Esophagus squamous epithelium (tissue), 5 donors: Measurements from ENCODE around the gene SPIB. TPM values are rescaled to one million over a fixed set of nuclear protein-coding genes. Genes with fewer than 3 reads are reported as not detected.
A peak's percentile ranks its signal among the peaks of the same experiment; 100 is the strongest.

Source experiments
- DNase-seq: peaks from one replicate; lab custom pipeline; 2025; lab: John Stamatoyannopoulos, UW
- H3K27ac ChIP-seq, 4 donors: fragments of 200-600 bp; sonication (generic); one replicate each; pipeline ENCODE4 v1.5.1; 2016 to 2019; ENCODE audit warnings: mild to moderate bottlenecking in 1 of 4
- H3K27me3 ChIP-seq, 4 donors: fragments of 200-600 bp; sonication (generic); 1 replicate in 3 of 4; 2 replicates in 1 of 4; pipeline versions ENCODE4 v1.5.1 to v1.6.0; 2017 to 2021; ENCODE audit warnings: antibody characterized with exemption in 1 of 4
- H3K36me3 ChIP-seq, 3 donors: fragments of 200-600 bp; sonication (generic); one replicate each; pipeline ENCODE4 v1.5.1; 2016 to 2019
- H3K4me1 ChIP-seq, 3 donors: fragments of 200-600 bp; sonication (generic); one replicate each; pipeline ENCODE4 v1.5.1; 2017 to 2019
- H3K4me3 ChIP-seq, 4 donors: fragments of 200-600 bp; sonication (generic); 1 replicate in 3 of 4; 2 replicates in 1 of 4; pipeline ENCODE4 v1.5.1; 2016 to 2019; ENCODE audit warnings: mild to moderate bottlenecking in 2 of 4, moderate library complexity in 1 of 4
- H3K9me3 ChIP-seq, 3 donors: fragments of 200-600 bp; sonication (generic); one replicate each; pipeline ENCODE4 v1.5.1; 2016 to 2019
- POLR2A ChIP-seq, 4 donors: fragments of 450-650 bp; IDR thresholded peaks; one replicate each; pipeline ENCODE4 v1.6.1; 2017; ENCODE audit warnings: antibody characterized with exemption in 4 of 4, mild to moderate bottlenecking in 4 of 4, moderate library complexity in 3 of 4
- WGBS, 2 donors: methylation state at CpG; one replicate each; pipeline ENCODE4 v1.1.5; 2018; 5-methylcytosine and 5-hydroxymethylcytosine counted together
- intact Hi-C: fragments of 100-400 bp; cut with DNase I; formaldehyde crosslinking; loops from one replicate; pipeline ENCODE4 v1.15.0; 2022
- total RNA-seq, 4 donors: library from RNA; depleted of rRNA; stranded (reverse); fragments of >200 nt; gene quantifications; one replicate each; pipeline ENCODE4 v1.1.0, GENCODE V29; 2016
- TF ChIP-seq, protein P1 (sequence below), 6 experiments: fragments of 450-650 bp in 4 of 6; fragments of 200-600 bp in 2 of 6; sonication (generic) in 2 of 6; IDR thresholded peaks; one replicate each; pipeline ENCODE4 v1.5.1; 2016 to 2019; ENCODE audit warnings: antibody characterized with exemption in 6 of 6, mild to moderate bottlenecking in 4 of 6, moderate library complexity in 4 of 6
- donor health status: DM: yes; HTN: yes; CAD: no.

Gene SPIB
- total RNA-seq, 4 donors from 2014 or later = 0.32 TPM; not detected in 3

DNA sequence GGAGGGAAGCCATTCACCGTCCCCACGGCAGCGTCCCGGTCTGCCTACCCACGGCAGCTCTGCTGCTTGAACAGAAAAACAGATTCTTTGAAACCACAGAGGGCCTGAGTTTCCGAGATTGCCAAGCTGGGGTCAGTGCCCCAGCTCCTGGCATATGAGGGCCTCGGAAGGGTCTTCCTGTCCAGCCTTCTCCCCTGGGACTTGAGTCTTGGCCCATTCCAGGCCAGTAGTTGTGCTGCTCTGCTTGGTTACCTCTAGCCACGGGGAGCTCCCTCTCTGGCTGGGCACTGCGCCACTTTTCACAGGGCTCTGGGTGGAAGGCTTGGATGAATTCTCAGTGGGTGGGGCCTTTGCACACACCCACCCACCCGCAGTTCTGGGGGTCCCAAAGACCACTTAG, 8.6 kb upstream of the SPIB start:
- no peak overlapping the region for H3K27ac ChIP-seq
- intact Hi-C loops = no loop called here
- H3K9me3 ChIP-seq = no peaks in the 10 kb centered on the region
- 76 to 100% methylated on average over 1 to 6 of the region's 10 CpGs for WGBS, 2 donors
- no peak overlapping the region for H3K4me3 ChIP-seq
- DNase-seq = no peak
- no peaks in the 10 kb centered on the region for H3K27me3 ChIP-seq
- TF ChIP-seq POLR2A (IDR thresholded peaks at IDR 0.05) = no peak
- TF ChIP-seq, protein P1, sequence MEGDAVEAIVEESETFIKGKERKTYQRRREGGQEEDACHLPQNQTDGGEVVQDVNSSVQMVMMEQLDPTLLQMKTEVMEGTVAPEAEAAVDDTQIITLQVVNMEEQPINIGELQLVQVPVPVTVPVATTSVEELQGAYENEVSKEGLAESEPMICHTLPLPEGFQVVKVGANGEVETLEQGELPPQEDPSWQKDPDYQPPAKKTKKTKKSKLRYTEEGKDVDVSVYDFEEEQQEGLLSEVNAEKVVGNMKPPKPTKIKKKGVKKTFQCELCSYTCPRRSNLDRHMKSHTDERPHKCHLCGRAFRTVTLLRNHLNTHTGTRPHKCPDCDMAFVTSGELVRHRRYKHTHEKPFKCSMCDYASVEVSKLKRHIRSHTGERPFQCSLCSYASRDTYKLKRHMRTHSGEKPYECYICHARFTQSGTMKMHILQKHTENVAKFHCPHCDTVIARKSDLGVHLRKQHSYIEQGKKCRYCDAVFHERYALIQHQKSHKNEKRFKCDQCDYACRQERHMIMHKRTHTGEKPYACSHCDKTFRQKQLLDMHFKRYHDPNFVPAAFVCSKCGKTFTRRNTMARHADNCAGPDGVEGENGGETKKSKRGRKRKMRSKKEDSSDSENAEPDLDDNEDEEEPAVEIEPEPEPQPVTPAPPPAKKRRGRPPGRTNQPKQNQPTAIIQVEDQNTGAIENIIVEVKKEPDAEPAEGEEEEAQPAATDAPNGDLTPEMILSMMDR (IDR thresholded peaks at IDR 0.05) = no peak
- H3K36me3 ChIP-seq = peaks cover 0 to 56% (median 8%) of the 10 kb centered on the region in 3 donors
- peaks cover 0 to 7% (median 0%) of the 10 kb centered on the region in 3 donors for H3K4me1 ChIP-seq

DNA sequence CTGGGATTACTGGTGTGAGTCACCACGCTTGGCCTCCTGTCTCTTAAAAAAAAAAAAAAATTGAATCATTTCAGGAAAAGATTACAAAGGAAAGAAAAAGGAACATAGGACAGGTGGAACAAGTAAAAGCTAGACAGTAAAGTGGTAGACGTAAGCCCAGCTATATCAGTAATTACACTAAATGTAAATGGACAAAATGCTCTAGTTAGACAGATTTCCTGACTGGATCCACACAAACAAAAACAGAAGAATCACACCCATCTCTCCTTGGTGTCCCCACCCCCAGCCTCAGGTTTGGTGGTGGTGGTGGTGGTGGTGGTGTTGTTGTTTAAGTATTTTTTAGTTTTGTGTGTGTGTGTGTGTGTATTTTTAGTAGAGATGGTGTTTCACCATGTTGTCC, 6.3 kb upstream of the SPIB start:
- H3K9me3 ChIP-seq = no peaks in the 10 kb centered on the region
- H3K27me3 ChIP-seq = peaks cover 0 to 12% (median 0%) of the 10 kb centered on the region in 4 donors
- H3K4me3 ChIP-seq = no peak overlapping the region
- H3K27ac ChIP-seq = no peak overlapping the region
- 89 to 94% methylated on average over 2 of the region's 2 CpGs for WGBS, 2 donors
- H3K36me3 ChIP-seq = peaks cover 0 to 33% (median 2%) of the 10 kb centered on the region in 3 donors
- peaks cover 0 to 7% (median 0%) of the 10 kb centered on the region in 3 donors for H3K4me1 ChIP-seq
- intact Hi-C loops = no loop called here
- TF ChIP-seq, protein P1 (IDR thresholded peaks at IDR 0.05) = no peak
- TF ChIP-seq POLR2A (IDR thresholded peaks at IDR 0.05) = no peak
- DNase-seq = no peak

DNA sequence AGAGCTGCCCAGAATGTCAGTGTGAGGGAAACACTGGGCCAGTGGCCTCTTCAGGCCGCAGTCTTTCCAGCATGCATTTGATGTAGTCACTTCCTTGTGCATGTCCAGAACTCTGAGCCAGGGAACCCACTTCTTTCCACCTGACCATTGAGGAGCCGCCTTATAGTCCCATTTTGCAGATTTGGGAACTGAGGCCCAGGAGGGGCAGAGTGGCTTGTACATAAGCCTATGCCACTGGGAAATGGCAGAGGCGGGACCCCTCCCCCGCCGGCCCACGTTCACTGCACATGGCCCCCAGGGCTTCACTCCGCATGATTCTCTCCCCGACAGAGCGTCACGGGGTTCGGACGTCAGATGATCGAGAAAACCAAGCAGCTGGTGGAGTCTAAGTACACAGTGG, 5.6 kb upstream of the SPIB start:
- WGBS, 2 donors = 93% methylated on average over 4 to 5 of the region's 13 CpGs
- peaks cover 0 to 19% (median 1%) of the 10 kb centered on the region in 4 donors for H3K27me3 ChIP-seq
- intact Hi-C loops = no loop called here
- peaks cover 0 to 8% (median 0%) of the 10 kb centered on the region in 3 donors for H3K4me1 ChIP-seq
- H3K36me3 ChIP-seq = peaks cover 0 to 26% (median 2%) of the 10 kb centered on the region in 3 donors
- no peak for DNase-seq
- TF ChIP-seq POLR2A (IDR thresholded peaks at IDR 0.05) = no peak
- TF ChIP-seq, protein P1 (IDR thresholded peaks at IDR 0.05) = no peak
- no peak overlapping the region for H3K27ac ChIP-seq
- no peak overlapping the region for H3K4me3 ChIP-seq
- no peaks in the 10 kb centered on the region for H3K9me3 ChIP-seq

DNA sequence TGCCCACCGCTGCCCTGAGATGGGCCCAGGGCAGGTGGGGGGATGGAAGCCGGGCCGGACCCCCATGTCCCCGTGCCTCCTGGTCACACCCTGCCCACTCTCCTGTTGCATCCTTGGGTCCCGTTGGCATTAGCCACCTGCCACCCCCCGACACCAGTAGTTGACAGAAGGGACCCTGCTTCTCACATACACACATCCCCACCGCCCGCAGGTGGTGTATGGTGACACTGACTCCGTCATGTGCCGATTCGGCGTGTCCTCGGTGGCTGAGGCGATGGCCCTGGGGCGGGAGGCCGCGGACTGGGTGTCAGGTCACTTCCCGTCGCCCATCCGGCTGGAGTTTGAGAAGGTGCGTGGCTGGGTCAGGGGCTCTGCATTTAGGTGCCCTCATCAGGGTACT, 5.2 kb upstream of the SPIB start:
- 90 to 95% methylated on average over 4 of the region's 21 CpGs for WGBS, 2 donors
- peaks cover 0 to 23% (median 4%) of the 10 kb centered on the region in 4 donors for H3K27me3 ChIP-seq
- no peak for TF ChIP-seq POLR2A (IDR thresholded peaks at IDR 0.05)
- TF ChIP-seq, protein P1 (IDR thresholded peaks at IDR 0.05) = no peak
- no peaks in the 10 kb centered on the region for H3K9me3 ChIP-seq
- DNase-seq = no peak
- H3K36me3 ChIP-seq = peaks cover 0 to 22% (median 2%) of the 10 kb centered on the region in 3 donors
- H3K4me3 ChIP-seq = no peak overlapping the region
- H3K27ac ChIP-seq = no peak overlapping the region
- H3K4me1 ChIP-seq = peaks cover 0 to 12% (median 0%) of the 10 kb centered on the region in 3 donors
- intact Hi-C loops = no loop called here

DNA sequence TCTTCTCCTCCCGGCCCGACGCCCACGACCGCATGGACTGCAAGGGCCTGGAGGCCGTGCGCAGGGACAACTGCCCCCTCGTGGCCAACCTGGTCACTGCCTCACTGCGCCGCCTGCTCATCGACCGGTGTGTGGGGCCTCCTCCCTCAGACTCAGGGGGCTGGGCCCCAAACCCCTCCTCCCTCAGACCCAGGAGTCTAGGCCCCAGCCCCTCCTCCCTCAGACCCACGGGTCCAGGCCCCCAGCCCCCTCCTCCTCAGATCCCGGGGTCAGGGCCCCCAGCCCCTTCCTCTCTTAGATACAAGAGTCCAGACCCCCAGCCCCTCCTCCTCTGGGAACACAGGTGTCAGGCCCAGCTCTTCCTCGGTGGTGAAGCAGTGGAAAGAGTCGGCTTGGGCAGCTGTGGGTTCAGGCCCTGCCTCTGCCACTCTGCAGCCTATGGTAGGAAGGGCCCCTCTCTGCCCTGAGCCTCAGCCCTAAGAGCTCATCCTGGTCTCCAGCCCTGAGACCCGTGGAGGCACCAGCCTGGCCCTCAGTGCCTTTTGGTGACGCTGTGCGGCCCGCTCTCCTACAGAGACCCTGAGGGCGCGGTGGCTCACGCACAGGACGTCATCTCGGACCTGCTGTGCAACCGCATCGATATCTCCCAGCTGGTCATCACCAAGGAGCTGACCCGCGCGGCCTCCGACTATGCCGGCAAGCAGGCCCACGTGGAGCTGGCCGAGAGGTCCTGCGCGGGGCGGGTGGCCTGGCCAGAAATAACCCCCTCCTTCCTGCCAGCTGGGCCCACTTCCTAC, 3.7 kb upstream of the SPIB start:
- Histone ChIP-seq H3K27ac (peak overlapping the region in 1 of 4 donors; percentile 7), H3K9me3 (no peaks in the 10 kb centered on the region), H3K4me3 (peak overlapping the region in 1 of 4 donors; percentile 22), H3K27me3 (peaks cover 0 to 38% (median 10%) of the 10 kb centered on the region in 4 donors), H3K36me3 (peaks cover 0 to 6% (median 0%) of the 10 kb centered on the region in 3 donors), H3K4me1 (peaks cover 0 to 19% (median 0%) of the 10 kb centered on the region in 3 donors)
- intact Hi-C loops = no loop called here
- no peak for TF ChIP-seq POLR2A (IDR thresholded peaks at IDR 0.05)
- TF ChIP-seq, protein P1 (IDR thresholded peaks at IDR 0.05) = peak; percentile 62 to 83 (median 74)
- DNase-seq = no peak
- WGBS, 2 donors = 45 to 49% methylated on average over 12 to 15 of the region's 37 CpGs
